Measurements from ENCODE around the gene SUMO4.
"Not testable (repeated sequence)": the region's sequence is repeated elsewhere in the genome, so short reads cannot be mapped to it uniquely, and the experiment has no call there.

SUMO4 gene

GRCh38 chr6:149443411-149444181, 43.5 kb downstream of the SUMO4 start:
- Histone ChIP-seq H3K9me3 (no peaks in the 10 kb centered on the region), H3K4me3 (no peak overlapping the region), H3K4me1 (peaks cover 6% of the 10 kb centered on the region), H3K36me3 (replicated peaks) (no peaks in the 10 kb centered on the region), H3K27me3 (ENCODE audit: low read depth) (no peaks in the 10 kb centered on the region)
- in situ Hi-C loops (cut with MboI; ENCODE audit: low sequenced_read_pairs) = loop anchor here (25.0 kb wide), 2 partner anchors 706 to 881 kb away; partner anchors contain the start of gene UST
- no peak for DNase-seq (ENCODE audit: low spot score in 2 of 2)

- not testable (repeated sequence) for H3K4me1 ChIP-seq; H3K36me3 ChIP-seq (replicated peaks); H3K27me3 ChIP-seq (ENCODE audit: low read depth); H3K4me3 ChIP-seq; H3K9me3 ChIP-seq; DNase-seq (ENCODE audit: low spot score in 2 of 2)
- in situ Hi-C loops (cut with MboI; ENCODE audit: low sequenced_read_pairs) = loop anchor here (25.0 kb wide), 2 partner anchors 707 to 882 kb away; partner anchors contain the start of gene UST
Observed at GRCh38 chr6:149444360-149445094, 44.5 kb downstream of the SUMO4 start.

- no peaks in the 10 kb centered on the region for H3K27me3 ChIP-seq (ENCODE audit: low read depth)
- no peak for DNase-seq (ENCODE audit: low spot score in 2 of 2)
- H3K9me3 ChIP-seq = no peaks in the 10 kb centered on the region
- in situ Hi-C loops (cut with MboI; ENCODE audit: low sequenced_read_pairs) = loop anchor here (25.0 kb wide), 2 partner anchors 708 to 883 kb away; partner anchors contain the start of gene UST
- H3K4me1 ChIP-seq = peaks cover 6% of the 10 kb centered on the region
- no peaks in the 10 kb centered on the region for H3K36me3 ChIP-seq (replicated peaks)
- no peak overlapping the region for H3K4me3 ChIP-seq
Observed at GRCh38 chr6:149445095-149445466, 45.0 kb downstream of the SUMO4 start.

- Histone ChIP-seq H3K4me1 (peaks cover 6% of the 10 kb centered on the region), H3K27me3 (ENCODE audit: low read depth) (no peaks in the 10 kb centered on the region), H3K36me3 (replicated peaks) (no peaks in the 10 kb centered on the region), H3K9me3 (no peaks in the 10 kb centered on the region), H3K4me3 (no peak overlapping the region)
- DNase-seq (ENCODE audit: low spot score in 2 of 2) = no peak
- in situ Hi-C loops (cut with MboI; ENCODE audit: low sequenced_read_pairs) = loop anchor here (25.0 kb wide), 2 partner anchors 708 to 883 kb away; partner anchors contain the start of gene UST
Observed at GRCh38 chr6:149445573-149445972, 45.5 kb downstream of the SUMO4 start.

- Histone ChIP-seq H3K4me3 (no peak overlapping the region), H3K4me1 (peaks cover 6% of the 10 kb centered on the region), H3K36me3 (replicated peaks) (no peaks in the 10 kb centered on the region), H3K9me3 (no peaks in the 10 kb centered on the region), H3K27me3 (ENCODE audit: low read depth) (no peaks in the 10 kb centered on the region)
- DNase-seq (ENCODE audit: low spot score in 2 of 2) = peak in 1 of 2 experiments; percentile 32
- in situ Hi-C loops (cut with MboI; ENCODE audit: low sequenced_read_pairs) = loop anchor here (25.0 kb wide), 2 partner anchors 710 to 885 kb away; partner anchors contain the start of gene UST
Observed at GRCh38 chr6:149446791-149447376, 46.8 kb downstream of the SUMO4 start.

GRCh38 chr6:149448821-149449453, 48.9 kb downstream of the SUMO4 start:
- Histone ChIP-seq H3K27me3 (ENCODE audit: low read depth) (no peaks in the 10 kb centered on the region), H3K4me3 (no peak overlapping the region), H3K4me1 (peaks cover 6% of the 10 kb centered on the region), H3K36me3 (replicated peaks) (no peaks in the 10 kb centered on the region), H3K9me3 (no peaks in the 10 kb centered on the region)
- in situ Hi-C loops (cut with MboI; ENCODE audit: low sequenced_read_pairs) = loop anchor here (25.0 kb wide), 2 partner anchors 712 to 887 kb away; partner anchors contain the start of gene UST
- DNase-seq (ENCODE audit: low spot score in 2 of 2) = no peak

GRCh38 chr6:149449831-149450678, 50.0 kb downstream of the SUMO4 start:
- peaks cover 6% of the 10 kb centered on the region for H3K4me1 ChIP-seq
- DNase-seq (ENCODE audit: low spot score in 2 of 2) = no peak
- in situ Hi-C loops (cut with MboI; ENCODE audit: low sequenced_read_pairs) = loop anchor here (25.0 kb wide), 2 partner anchors 713 to 888 kb away; partner anchors contain the start of gene UST
- H3K36me3 ChIP-seq (replicated peaks) = no peaks in the 10 kb centered on the region
- H3K4me3 ChIP-seq = no peak overlapping the region
- H3K27me3 ChIP-seq (ENCODE audit: low read depth) = no peaks in the 10 kb centered on the region
- no peaks in the 10 kb centered on the region for H3K9me3 ChIP-seq
